HG03097 (cell line): ENCODE data around the gene CEP120.
A peak's percentile ranks its signal among the peaks of the same experiment; 100 is the strongest.
"Not testable (repeated sequence)": the region's sequence is repeated elsewhere in the genome, so short reads cannot be mapped to it uniquely, and the experiment has no call there.

Source experiments
- ATAC-seq: cut with Tn5 transposase; IDR thresholded peaks from one replicate; pipeline ENCODE4 v1.9.1; 2021; ENCODE audit not compliant: unreplicated experiment, low FRiP score

Gene CEP120

GRCh38 chr5:123423278-123424149, at the start of gene CEP120:
TSS of gene CEP120 (minus strand) at chr5:123423403. CDS start at chr5:123422998, 405 bp downstream.
- ATAC-seq, result peak; percentile 98

DNA sequence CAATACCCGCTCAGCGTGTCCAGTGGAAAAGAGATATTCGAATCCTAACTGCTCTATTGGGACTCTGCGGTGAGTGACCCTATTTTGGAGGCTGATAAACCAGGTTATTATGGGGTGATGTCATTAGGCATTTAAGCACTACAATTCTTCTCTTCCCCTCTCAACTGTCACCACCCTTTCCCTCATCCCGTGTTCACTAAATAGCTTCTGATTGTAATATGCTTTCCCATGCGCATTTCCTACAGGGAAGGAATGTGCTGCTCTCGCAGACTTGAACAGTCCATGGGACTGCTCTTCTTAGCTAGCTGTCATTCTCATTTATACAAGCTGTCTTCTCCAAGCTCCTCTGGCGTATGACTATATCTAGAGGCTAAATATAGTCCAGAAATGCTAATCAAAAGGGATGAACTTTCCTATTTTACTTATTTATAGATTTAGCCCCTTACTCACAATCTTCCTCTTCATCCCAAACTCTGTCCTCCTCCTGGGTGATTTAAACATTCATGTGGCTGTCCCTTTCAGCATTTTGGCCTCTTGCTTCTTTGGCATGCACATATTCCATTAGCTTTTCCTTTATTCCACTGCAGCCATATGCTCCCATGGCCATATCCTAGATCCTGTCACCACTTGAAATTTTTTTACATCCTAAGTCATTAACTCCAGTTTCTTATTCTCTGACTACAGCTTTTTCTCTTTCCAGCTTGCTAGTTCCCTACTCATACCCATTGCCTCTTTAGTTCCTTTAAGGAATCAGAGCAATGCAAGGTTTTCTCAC, 49.1 kb upstream of the CEP120 start:
- ATAC-seq, result no peak

DNA sequence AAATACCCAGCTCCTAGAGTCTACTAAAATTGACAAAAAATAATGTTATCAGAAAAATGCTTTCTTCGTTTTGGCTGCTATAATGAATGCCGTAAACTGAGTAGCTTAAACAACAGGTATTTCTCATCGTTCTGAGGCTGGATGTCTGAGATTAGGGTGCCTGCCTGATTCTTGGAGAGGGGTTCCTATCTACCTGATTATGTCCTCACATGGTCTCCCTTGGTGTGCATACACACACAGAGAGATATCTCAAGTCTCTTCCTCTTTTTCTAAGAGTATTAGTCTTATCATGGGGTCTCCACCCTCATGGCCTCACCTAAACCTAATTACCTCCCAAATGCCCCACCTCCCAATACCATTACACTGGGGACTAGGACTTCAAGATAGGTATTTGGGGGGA, 48.2 kb upstream of the CEP120 start:
- ATAC-seq, result no peak

DNA sequence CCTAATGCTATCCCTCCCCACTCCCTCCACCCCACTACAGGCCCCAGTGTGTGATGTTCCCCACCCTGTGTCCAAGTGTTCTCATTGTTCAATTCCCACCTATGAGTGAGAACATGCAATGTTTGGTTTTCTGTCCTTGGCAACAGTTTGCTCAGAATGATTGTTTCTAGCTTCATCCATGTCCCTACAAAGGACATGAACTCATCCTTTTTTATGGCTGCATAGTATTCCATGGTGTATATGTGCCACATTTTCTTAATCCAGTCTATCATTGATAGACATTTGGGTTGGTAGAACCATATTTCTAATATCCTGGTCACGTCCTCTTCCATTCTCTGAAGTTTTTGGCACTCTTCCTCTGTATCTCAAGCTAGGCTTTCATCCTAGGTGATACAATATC, 43.6 kb upstream of the CEP120 start:
- not testable (repeated sequence) for ATAC-seq

- no peak for ATAC-seq
Observed at GRCh38 chr5:123460296-123460729, 37.1 kb upstream of the CEP120 start.

DNA sequence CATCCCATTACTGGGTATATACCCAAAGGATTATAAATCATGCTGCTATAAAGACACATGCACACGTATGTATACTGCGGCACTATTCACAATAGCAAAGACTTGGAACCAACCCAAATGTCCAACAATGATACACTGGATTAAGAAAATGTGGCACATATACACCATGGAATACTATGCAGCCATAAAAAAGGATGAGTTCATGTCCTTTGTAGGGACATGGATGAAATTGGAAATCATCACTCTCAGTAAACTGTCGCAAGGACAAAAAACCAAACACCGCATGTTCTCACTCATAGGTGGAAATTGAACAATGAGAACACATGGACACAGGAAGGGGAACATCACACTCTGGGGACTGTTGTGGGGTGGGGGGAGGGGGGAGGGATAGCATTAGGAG, 35.8 kb upstream of the CEP120 start:
- not testable (repeated sequence) for ATAC-seq

DNA sequence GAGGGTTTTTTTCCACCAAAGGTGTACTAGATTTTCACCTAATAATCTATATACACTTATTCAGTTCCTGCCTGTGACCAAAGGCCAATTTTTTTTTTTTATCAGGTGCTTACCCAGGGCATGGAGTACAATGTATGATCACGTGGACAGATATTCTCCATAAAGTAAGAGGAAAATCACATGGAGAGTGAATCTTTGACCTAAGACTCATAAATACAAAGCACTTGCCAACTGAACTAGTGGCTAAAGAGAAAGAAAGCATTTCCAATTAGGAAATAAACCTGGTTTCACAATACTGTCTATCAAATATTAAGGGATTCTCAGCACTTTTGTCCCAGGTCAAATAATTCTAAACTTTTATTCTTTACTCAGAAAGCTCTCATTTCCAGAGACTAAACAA, 33.0 kb upstream of the CEP120 start:
- ATAC-seq, result no peak

GRCh38 chr5:123455640-123456039, 32.4 kb upstream of the CEP120 start:
- ATAC-seq, result peak; percentile 80

DNA sequence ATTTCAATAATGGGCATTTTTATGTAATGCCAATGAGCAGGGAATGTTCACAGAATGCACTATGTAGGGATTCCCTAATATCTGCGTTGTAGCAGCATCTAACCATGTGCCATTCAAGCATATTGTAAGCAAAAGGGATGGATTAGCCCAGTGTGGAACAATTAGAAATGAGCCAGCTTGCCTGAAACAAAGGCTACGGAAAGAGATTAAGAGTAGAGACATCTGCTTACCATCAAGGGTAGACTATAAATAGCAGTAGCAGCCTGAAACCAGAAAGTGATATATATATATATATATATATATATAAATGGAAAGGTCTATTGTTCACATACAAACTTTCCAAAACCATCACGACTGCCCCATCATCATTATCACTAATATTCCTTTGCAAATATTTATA, 31.9 kb upstream of the CEP120 start:
- ATAC-seq, result no peak

- ATAC-seq, result no peak
Observed at GRCh38 chr5:123454259-123454911, 31.2 kb upstream of the CEP120 start.

GRCh38 chr5:123452401-123452800, 29.2 kb upstream of the CEP120 start:
- ATAC-seq, result no peak

- no peak for ATAC-seq
Observed at GRCh38 chr5:123451047-123451446, 27.8 kb upstream of the CEP120 start.

- ATAC-seq, result no peak
Observed at GRCh38 chr5:123450640-123451039, 27.4 kb upstream of the CEP120 start.

GRCh38 chr5:123450114-123450513, 26.9 kb upstream of the CEP120 start:
- no peak for ATAC-seq

DNA sequence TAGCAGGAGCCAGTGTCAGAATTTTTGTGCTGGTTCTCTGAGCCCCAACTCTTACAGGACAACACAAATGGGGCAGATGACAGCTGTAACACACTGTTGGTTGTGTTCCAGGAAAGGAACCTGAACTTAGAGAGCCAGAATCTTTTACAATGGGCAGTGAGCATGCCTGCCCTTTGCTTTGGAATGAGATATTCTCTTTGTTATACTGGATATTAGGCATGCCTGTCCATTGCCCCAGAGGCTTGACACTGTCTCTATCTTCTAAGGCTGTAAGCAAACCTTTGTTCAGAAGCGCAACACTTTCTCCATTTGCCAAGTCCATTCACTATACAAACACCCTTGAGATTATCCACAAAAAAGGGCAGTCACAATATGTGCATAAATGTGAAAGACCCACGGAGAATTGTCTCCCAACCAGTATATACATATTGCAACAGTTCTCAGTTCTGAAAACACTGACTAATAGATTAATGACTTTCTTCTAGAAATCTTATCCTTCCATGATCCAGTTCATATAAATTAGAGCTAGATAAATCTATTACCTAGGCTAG, 26.3 kb upstream of the CEP120 start:
- ATAC-seq, result no peak

GRCh38 chr5:123448743-123449142, 25.5 kb upstream of the CEP120 start:
- ATAC-seq, result no peak

GRCh38 chr5:123448017-123448617, 24.9 kb upstream of the CEP120 start:
- peak; percentile 83 for ATAC-seq

- no peak for ATAC-seq
Observed at GRCh38 chr5:123444016-123444415, 20.8 kb upstream of the CEP120 start.

- ATAC-seq, result no peak
Observed at GRCh38 chr5:123441408-123441807, 18.2 kb upstream of the CEP120 start.

- no peak for ATAC-seq
Observed at GRCh38 chr5:123440456-123441181, 17.4 kb upstream of the CEP120 start.
